ENCODE measurements around the gene CNMD. TPM values are rescaled to one million over a fixed set of nuclear protein-coding genes. Genes with fewer than 3 reads are reported as not detected.

CNMD gene
- polyA plus RNA-seq, 1 of the 3 experiments (the other 2 are of a cell fraction) = not detected

DNA sequence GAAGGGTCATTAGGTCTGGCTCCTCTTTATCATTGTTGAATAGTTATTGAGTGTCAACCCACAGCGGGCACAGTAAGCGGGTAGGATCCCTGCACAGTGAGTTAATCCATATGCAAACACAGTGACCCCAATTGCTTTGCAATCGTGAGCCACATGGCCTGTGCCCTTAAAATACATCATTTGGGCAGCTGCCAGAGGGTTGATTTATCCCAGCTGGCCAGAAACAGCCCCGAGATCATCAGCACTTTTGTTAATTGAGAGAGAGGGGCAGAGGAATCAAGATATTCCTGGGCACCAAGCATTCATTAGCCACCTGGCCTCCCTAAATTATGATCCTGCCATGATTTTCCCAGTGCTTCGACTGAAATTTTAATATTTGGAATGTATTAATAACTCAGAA is 9.8 kb upstream of the CNMD start:
- peak; percentile 74 for DNase-seq
- Histone ChIP-seq H3K27ac (ENCODE audit: low read depth in 2 of 2, low read length in 1 of 2) (peak overlapping the region in 1 of 2 experiments; percentile 58; a peak in 1 of 4 replicates), H2AFZ (ENCODE audit: low read depth) (no peak overlapping the region), H3F3A (replicated peaks; ENCODE audit: insufficient read depth) (no peaks in the 10 kb centered on the region), H3K9me2 (no peaks in the 10 kb centered on the region), H4K20me1 (ENCODE audit: insufficient read depth) (no peaks in the 10 kb centered on the region), H3K79me2 (ENCODE audit: insufficient read depth) (no peaks in the 10 kb centered on the region), H3K36me3 (replicated peaks in 1 of 2; ENCODE audit: control insufficient read depth in 1 of 2, insufficient read depth in 2 of 2, low read length in 1 of 2) (no peaks in the 10 kb centered on the region), H3K4me2 (no peak overlapping the region), H3K9ac (no peak overlapping the region), H3K4me1 (ENCODE audit: control insufficient read depth in 1 of 2, insufficient read depth in 2 of 2, low read depth in 1 of 2, low read length in 1 of 2) (peaks cover 0 to 10% of the 10 kb centered on the region in 2 experiments; a peak in 1 of 4 replicates), H3K4me3 (ENCODE audit: low read depth in 2 of 2, low read length in 1 of 2) (no peak overlapping the region), H3K27me3 (ENCODE audit: insufficient read depth) (no peaks in the 10 kb centered on the region; the same call in 1 of the 2 replicates), H3K9me3 (no peaks in the 10 kb centered on the region)
- TF ChIP-seq CHD2 (IDR thresholded peaks at IDR 0.05; ENCODE audit: low read length, partially characterized antibody) (peak; percentile 27), EP300 (IDR thresholded peaks at IDR 0.05; ENCODE audit: borderline replicate concordance in 1 of 2, low read depth in 1 of 2, low read length in 1 of 2) (peak in 1 of 2 experiments; percentile 89; a peak in 2 of 4 replicates), NRF1 (IDR thresholded peaks at IDR 0.05; ENCODE audit: low read depth, low read length) (no peak), SMC3 (IDR thresholded peaks at IDR 0.05; ENCODE audit: low read depth, low read length) (no peak), YY1 (IDR thresholded peaks at IDR 0.05; ENCODE audit: low read depth) (no peak), FOSL2 (IDR thresholded peaks at IDR 0.05; ENCODE audit: borderline replicate concordance, low read depth) (no peak), RCOR1 (IDR thresholded peaks at IDR 0.05; ENCODE audit: low read length) (peak; percentile 69; the same call in 1 of the 2 replicates), RAD21 (IDR thresholded peaks at IDR 0.05; ENCODE audit: low read length) (0 out of 2 replicates have a peak, but pooled peaks have one; percentile 12), FOXJ3 (CRISPR knock-in tag; IDR thresholded peaks at IDR 0.05) (no peak), RFX5 (IDR thresholded peaks at IDR 0.05; ENCODE audit: low read length) (no peak), RXRA (IDR thresholded peaks at IDR 0.05; ENCODE audit: borderline replicate concordance, low read depth) (no peak), TCF12 (IDR thresholded peaks at IDR 0.05) (peak; percentile 42; the same call in 1 of the 2 replicates), MXI1 (IDR thresholded peaks at IDR 0.05; ENCODE audit: low read depth, low read length) (peak; percentile 44; the same call in 1 of the 2 replicates), EZH2phosphoT487 (IDR thresholded peaks at IDR 0.05; ENCODE audit: borderline replicate concordance, low read depth) (no peak), GATA2 (CRISPR knock-in tag; IDR thresholded peaks at IDR 0.05) (peak; percentile 81), SIN3A (IDR thresholded peaks at IDR 0.05; ENCODE audit: borderline replicate concordance, low read depth, low read length) (no peak)
- TF ChIP-seq, protein P1, sequence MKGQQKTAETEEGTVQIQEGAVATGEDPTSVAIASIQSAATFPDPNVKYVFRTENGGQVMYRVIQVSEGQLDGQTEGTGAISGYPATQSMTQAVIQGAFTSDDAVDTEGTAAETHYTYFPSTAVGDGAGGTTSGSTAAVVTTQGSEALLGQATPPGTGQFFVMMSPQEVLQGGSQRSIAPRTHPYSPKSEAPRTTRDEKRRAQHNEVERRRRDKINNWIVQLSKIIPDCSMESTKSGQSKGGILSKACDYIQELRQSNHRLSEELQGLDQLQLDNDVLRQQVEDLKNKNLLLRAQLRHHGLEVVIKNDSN (IDR thresholded peaks at IDR 0.05; ENCODE audit: borderline replicate concordance, low read depth) = no peak
- TF ChIP-seq, protein P2, sequence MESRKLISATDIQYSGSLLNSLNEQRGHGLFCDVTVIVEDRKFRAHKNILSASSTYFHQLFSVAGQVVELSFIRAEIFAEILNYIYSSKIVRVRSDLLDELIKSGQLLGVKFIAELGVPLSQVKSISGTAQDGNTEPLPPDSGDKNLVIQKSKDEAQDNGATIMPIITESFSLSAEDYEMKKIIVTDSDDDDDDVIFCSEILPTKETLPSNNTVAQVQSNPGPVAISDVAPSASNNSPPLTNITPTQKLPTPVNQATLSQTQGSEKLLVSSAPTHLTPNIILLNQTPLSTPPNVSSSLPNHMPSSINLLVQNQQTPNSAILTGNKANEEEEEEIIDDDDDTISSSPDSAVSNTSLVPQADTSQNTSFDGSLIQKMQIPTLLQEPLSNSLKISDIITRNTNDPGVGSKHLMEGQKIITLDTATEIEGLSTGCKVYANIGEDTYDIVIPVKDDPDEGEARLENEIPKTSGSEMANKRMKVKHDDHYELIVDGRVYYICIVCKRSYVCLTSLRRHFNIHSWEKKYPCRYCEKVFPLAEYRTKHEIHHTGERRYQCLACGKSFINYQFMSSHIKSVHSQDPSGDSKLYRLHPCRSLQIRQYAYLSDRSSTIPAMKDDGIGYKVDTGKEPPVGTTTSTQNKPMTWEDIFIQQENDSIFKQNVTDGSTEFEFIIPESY (IDR thresholded peaks at IDR 0.05; ENCODE audit: borderline replicate concordance, low read depth) = no peak
- TF ChIP-seq, protein P3, sequence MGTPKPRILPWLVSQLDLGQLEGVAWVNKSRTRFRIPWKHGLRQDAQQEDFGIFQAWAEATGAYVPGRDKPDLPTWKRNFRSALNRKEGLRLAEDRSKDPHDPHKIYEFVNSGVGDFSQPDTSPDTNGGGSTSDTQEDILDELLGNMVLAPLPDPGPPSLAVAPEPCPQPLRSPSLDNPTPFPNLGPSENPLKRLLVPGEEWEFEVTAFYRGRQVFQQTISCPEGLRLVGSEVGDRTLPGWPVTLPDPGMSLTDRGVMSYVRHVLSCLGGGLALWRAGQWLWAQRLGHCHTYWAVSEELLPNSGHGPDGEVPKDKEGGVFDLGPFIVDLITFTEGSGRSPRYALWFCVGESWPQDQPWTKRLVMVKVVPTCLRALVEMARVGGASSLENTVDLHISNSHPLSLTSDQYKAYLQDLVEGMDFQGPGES (IDR thresholded peaks at IDR 0.05; ENCODE audit: low read depth, low read length) = no peak
- TF ChIP-seq, protein P4, sequence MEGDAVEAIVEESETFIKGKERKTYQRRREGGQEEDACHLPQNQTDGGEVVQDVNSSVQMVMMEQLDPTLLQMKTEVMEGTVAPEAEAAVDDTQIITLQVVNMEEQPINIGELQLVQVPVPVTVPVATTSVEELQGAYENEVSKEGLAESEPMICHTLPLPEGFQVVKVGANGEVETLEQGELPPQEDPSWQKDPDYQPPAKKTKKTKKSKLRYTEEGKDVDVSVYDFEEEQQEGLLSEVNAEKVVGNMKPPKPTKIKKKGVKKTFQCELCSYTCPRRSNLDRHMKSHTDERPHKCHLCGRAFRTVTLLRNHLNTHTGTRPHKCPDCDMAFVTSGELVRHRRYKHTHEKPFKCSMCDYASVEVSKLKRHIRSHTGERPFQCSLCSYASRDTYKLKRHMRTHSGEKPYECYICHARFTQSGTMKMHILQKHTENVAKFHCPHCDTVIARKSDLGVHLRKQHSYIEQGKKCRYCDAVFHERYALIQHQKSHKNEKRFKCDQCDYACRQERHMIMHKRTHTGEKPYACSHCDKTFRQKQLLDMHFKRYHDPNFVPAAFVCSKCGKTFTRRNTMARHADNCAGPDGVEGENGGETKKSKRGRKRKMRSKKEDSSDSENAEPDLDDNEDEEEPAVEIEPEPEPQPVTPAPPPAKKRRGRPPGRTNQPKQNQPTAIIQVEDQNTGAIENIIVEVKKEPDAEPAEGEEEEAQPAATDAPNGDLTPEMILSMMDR (IDR thresholded peaks at IDR 0.05) = no peak
- TF ChIP-seq, protein P5, sequence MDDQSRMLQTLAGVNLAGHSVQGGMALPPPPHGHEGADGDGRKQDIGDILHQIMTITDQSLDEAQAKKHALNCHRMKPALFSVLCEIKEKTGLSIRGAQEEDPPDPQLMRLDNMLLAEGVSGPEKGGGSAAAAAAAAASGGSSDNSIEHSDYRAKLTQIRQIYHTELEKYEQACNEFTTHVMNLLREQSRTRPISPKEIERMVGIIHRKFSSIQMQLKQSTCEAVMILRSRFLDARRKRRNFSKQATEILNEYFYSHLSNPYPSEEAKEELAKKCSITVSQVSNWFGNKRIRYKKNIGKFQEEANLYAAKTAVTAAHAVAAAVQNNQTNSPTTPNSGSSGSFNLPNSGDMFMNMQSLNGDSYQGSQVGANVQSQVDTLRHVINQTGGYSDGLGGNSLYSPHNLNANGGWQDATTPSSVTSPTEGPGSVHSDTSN (IDR thresholded peaks at IDR 0.05) = no peak
- ChIA-PET POLR2A (no interaction called here), CTCF (interaction anchor here (1.6 to 1.9 kb wide), 2 partner anchors 30 to 97 kb away, joined by 3 to 4 read pairs; no protein-coding TSS in a partner anchor)
- 16% methylated on average over 5 of the region's 5 CpGs for WGBS (ENCODE audit: low lambda C conversion rate)
